GM18498 (cell line): Measurements from ENCODE around the gene ADAM21.
"Not testable (repeated sequence)": the region's sequence is repeated elsewhere in the genome, so short reads cannot be mapped to it uniquely, and the experiment has no call there.

ENCODE experiments used
- ATAC-seq: cut with Tn5 transposase; IDR thresholded peaks from one replicate; pipeline ENCODE4 v1.9.1; 2021; ENCODE audit warnings: mild to moderate bottlenecking, moderate library complexity; ENCODE audit not compliant: unreplicated experiment

Gene ADAM21

DNA sequence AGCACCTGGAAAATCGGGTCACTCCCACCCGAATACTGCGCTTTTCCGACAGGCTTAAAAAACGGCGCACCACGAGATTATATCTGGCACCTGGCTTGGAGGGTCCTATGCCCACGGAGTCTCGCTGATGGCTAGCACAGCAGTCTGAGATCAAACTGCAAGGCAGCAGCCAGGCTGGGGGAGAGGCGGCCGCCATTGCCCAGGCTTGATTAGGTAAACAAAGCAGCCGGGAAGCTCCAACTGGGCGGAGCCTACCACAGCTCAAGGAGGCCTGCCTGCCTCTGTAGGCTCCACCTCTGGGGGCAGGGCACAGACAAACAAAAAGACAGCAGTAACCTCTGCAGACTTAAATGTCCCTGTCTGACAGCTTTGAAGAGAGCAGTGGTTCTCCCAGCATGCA, 23.5 kb downstream of the ADAM21 start:
- not testable (repeated sequence) for ATAC-seq

DNA sequence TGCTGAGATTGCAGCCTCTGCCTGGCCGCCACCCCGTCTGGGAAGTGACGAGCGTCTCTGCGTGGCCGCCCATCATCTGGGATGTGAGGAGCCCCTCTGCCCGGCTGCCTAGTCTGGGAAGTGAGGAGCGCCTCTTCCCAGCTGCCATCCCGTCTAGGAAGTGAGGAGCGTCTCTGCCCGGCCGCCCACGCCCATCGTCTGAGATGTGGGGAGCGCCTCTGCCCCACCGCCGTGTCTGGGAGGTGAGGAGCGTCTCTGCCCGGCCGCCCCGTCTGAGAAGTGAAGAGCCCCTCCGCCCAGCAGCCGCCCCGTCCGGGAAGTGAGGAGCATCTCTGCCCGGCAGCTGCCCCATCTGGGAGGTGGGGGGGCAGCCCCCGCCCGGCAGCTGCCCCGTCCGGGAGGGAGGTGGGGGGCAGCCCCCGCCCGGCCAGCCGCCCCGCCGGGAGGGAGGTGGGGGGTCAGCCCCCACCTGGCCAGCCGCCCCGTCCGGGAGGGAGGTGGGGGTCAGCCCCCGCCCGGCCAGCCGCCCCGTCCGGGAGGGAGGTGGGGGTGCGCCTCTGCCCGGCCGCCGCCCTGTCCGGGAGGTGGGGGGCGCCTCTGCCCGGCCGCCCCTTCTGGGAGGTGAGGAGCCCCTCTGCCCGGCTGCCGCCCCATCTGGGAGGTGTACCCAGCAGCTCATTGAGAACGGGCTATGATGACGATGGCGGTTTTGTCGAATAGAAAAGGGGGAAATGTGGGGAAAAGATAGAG, 25.6 kb downstream of the ADAM21 start:
- not testable (repeated sequence) for ATAC-seq

DNA sequence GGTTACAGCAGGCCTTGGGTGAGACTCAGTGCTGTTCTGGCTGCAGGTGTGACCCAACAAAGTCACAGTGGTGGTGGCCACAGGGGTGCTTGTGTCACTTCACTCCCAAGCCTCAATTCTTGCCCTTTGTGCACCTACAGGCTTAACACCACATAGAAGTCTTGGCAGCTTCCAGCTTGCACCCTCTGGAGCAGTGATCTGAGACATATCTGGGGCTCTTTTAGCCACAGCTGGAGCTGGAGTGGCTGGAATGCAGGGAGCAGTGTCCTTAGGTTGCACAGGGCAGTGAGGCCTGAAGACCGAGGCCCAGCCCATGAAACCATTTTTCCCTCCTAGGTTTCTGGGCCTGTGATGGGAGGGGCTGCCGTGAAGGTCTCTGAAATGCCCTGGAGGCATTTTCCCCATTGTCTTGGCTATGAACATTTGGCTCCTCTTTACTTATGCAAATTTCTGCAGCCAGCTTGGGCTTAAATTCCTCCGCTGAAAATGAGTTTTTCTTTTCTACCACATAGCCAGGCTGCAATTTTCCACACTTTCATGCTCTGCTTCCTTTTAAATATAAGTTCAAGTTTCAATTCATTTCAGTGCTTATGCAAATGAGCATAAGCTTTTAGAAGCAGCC, 37.7 kb downstream of the ADAM21 start:
- ATAC-seq: no peak

DNA sequence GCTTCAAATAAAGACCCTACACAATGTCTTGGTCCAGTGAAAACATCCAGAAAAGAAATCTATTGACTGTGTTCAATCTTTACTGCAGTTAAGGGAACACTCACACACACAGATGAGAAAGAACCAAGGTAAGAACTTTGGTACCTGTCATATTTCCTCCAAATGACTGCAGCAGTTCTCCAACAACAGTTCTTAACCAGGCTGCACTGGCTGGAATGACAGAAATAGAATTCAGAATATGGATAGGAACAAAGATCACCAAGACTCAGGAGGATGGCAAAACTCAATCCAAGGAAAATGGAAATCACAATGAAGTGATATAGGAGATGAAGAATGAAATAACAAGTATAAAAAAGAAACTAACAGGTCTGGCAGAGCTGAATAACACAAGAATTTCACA, 46.2 kb downstream of the ADAM21 start:
- ATAC-seq: no peak
